ENCODE results near the gene NRM.
"Not testable (repeated sequence)": the region's sequence is repeated elsewhere in the genome, so short reads cannot be mapped to it uniquely, and the experiment has no call there.

GRCh38 chr6:30666300-30666699 is 24.5 kb downstream of the NRM start:
- not testable (repeated sequence) for TF ChIP-seq CTCF (IDR thresholded peaks at IDR 0.05; ENCODE audit: poor library complexity); EZH2 (IDR thresholded peaks at IDR 0.05; ENCODE audit: borderline replicate concordance); EZH2phosphoT487 (IDR thresholded peaks at IDR 0.05; ENCODE audit: low read depth, severe bottlenecking, unreplicated experiment)

Data from hepatocyte (in vitro differentiated cells).